ENCODE results near the gene CHST15.

CHST15 gene

DNA sequence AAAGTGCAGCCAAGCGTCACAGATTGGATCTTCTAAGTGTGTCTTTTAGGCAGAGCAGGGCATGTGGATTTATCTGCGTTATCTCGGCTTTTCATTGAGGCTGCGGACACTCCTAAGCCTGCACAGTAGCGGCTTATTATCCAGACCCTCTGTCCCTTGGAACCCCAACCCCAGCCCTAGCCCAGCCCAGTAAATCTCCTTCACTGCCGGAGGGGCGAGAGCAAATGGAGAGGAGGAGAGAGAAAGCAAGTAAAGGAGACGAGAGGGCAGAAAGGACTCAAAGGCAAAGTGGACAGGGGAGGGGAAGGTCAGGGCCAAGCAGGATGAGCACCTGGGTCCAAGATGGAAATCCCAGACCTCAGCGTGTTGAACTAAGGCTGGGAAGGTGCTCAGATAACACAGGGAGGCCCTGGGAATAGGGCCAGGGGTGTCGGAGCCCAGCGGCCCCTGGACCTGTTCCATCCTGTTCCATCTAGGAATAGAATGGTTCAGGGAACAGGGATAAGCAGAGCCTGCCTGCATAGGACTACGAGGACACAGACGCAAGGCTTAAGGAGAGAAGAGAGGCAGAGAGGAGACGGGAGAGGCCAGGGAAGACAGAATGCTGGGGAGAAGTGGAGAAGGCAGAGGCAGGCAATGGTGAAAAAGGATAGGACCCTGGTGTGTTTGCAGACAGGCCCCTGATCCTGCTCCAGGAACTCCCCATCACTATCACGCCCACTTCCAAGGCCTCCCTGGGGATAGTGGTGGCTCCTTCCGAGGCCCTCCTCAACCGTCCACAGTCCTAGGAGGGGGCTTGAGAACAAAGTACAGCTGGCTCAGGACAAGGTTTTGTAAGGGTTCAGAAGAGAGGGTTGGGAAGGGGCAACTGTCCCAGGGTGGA is 99.6 kb downstream of the CHST15 start:
- H3K4me3 ChIP-seq (ENCODE audit: low read depth in 1 of 2, low read length in 2 of 2) = peak overlapping the region in 1 of 2 experiments; percentile 50; a peak in 1 of 4 replicates
- TF ChIP-seq, protein P1, sequence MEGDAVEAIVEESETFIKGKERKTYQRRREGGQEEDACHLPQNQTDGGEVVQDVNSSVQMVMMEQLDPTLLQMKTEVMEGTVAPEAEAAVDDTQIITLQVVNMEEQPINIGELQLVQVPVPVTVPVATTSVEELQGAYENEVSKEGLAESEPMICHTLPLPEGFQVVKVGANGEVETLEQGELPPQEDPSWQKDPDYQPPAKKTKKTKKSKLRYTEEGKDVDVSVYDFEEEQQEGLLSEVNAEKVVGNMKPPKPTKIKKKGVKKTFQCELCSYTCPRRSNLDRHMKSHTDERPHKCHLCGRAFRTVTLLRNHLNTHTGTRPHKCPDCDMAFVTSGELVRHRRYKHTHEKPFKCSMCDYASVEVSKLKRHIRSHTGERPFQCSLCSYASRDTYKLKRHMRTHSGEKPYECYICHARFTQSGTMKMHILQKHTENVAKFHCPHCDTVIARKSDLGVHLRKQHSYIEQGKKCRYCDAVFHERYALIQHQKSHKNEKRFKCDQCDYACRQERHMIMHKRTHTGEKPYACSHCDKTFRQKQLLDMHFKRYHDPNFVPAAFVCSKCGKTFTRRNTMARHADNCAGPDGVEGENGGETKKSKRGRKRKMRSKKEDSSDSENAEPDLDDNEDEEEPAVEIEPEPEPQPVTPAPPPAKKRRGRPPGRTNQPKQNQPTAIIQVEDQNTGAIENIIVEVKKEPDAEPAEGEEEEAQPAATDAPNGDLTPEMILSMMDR (IDR thresholded peaks at IDR 0.05; ENCODE audit: borderline replicate concordance, extremely low read depth, low read length, poor library complexity, severe bottlenecking) = no peak
- TF ChIP-seq EZH2 (IDR thresholded peaks at IDR 0.05; ENCODE audit: borderline replicate concordance, low read depth, low read length, severe bottlenecking) = no peak
- ATAC-seq (ENCODE audit: insufficient read depth, low read depth) = no peak

GRCh38 chr10:123991611-123992570 is 101.5 kb downstream of the CHST15 start:
- Histone ChIP-seq H4K20me1 (ENCODE audit: insufficient read depth, low read length) (no peaks in the 10 kb centered on the region), H3K36me3 (ENCODE audit: insufficient read depth, low read length) (no peaks in the 10 kb centered on the region), H3K27me3 (ENCODE audit: insufficient read depth, low read length, poor library complexity) (no peaks in the 10 kb centered on the region), H3K9me3 (ENCODE audit: insufficient read depth, low read length, severe bottlenecking) (no peaks in the 10 kb centered on the region), H3K4me3 (ENCODE audit: low read depth in 1 of 2, low read length in 2 of 2) (no peak overlapping the region), H3K27ac (ENCODE audit: low read length) (no peak overlapping the region), H3K4me2 (ENCODE audit: insufficient read depth, low read length) (no peak overlapping the region), H3K79me2 (ENCODE audit: insufficient read depth, low read length) (no peaks in the 10 kb centered on the region), H3K4me1 (ENCODE audit: insufficient read depth, low read length) (peaks cover 16% of the 10 kb centered on the region), H3K9ac (ENCODE audit: low read depth, low read length) (no peak overlapping the region), H2AFZ (ENCODE audit: low read depth, low read length) (no peak overlapping the region)
- DNase-seq (no peak), ATAC-seq (ENCODE audit: insufficient read depth, low read depth) (no peak)
- TF ChIP-seq, protein P1 (IDR thresholded peaks at IDR 0.05; ENCODE audit: borderline replicate concordance, extremely low read depth, low read length, poor library complexity, severe bottlenecking) = no peak
- TF ChIP-seq EZH2 (IDR thresholded peaks at IDR 0.05; ENCODE audit: borderline replicate concordance, low read depth, low read length, severe bottlenecking) = no peak

More for the DNA sequence above, 99.6 kb downstream of the CHST15 start:
- Histone ChIP-seq H3K27me3 (ENCODE audit: insufficient read depth, low read length, poor library complexity) (no peaks in the 10 kb centered on the region), H3K27ac (ENCODE audit: low read length) (no peak overlapping the region), H3K36me3 (ENCODE audit: insufficient read depth, low read length) (no peaks in the 10 kb centered on the region), H3K4me1 (ENCODE audit: insufficient read depth, low read length) (peaks cover 16% of the 10 kb centered on the region), H3K9ac (ENCODE audit: low read depth, low read length) (peak overlapping the region; percentile 40; the same call in 1 of the 2 replicates), H4K20me1 (ENCODE audit: insufficient read depth, low read length) (no peaks in the 10 kb centered on the region), H3K79me2 (ENCODE audit: insufficient read depth, low read length) (no peaks in the 10 kb centered on the region), H3K4me2 (ENCODE audit: insufficient read depth, low read length) (peak overlapping the region; percentile 70), H3K9me3 (ENCODE audit: insufficient read depth, low read length, severe bottlenecking) (no peaks in the 10 kb centered on the region), H2AFZ (ENCODE audit: low read depth, low read length) (peak overlapping the region; percentile 82)
- no peak for DNase-seq

- no peak overlapping the region for H3K27ac ChIP-seq (ENCODE audit: low read length)
- DNase-seq = no peak
- no peak overlapping the region for H2AFZ ChIP-seq (ENCODE audit: low read depth, low read length)
- H3K4me2 ChIP-seq (ENCODE audit: insufficient read depth, low read length) = no peak overlapping the region
- H3K36me3 ChIP-seq (ENCODE audit: insufficient read depth, low read length) = no peaks in the 10 kb centered on the region
- H3K4me1 ChIP-seq (ENCODE audit: insufficient read depth, low read length) = peaks cover 16% of the 10 kb centered on the region
- H3K9ac ChIP-seq (ENCODE audit: low read depth, low read length) = no peak overlapping the region
- no peak overlapping the region for H3K4me3 ChIP-seq (ENCODE audit: low read depth in 1 of 2, low read length in 2 of 2)
- H3K27me3 ChIP-seq (ENCODE audit: insufficient read depth, low read length, poor library complexity) = peaks cover 4% of the 10 kb centered on the region
- no peaks in the 10 kb centered on the region for H4K20me1 ChIP-seq (ENCODE audit: insufficient read depth, low read length)
- TF ChIP-seq EZH2 (IDR thresholded peaks at IDR 0.05; ENCODE audit: borderline replicate concordance, low read depth, low read length, severe bottlenecking) = no peak
- TF ChIP-seq, protein P1 (IDR thresholded peaks at IDR 0.05; ENCODE audit: borderline replicate concordance, extremely low read depth, low read length, poor library complexity, severe bottlenecking) = no peak
- no peaks in the 10 kb centered on the region for H3K9me3 ChIP-seq (ENCODE audit: insufficient read depth, low read length, severe bottlenecking)
- H3K79me2 ChIP-seq (ENCODE audit: insufficient read depth, low read length) = no peaks in the 10 kb centered on the region
- no peak for ATAC-seq (ENCODE audit: insufficient read depth, low read depth)
These were observed 102.5 kb downstream of the CHST15 start for GRCh38 chr10:123990889-123991288.
